ENCODE measurements around the gene CORO7.

Gene CORO7

GRCh38 chr16:4322121-4323052, 94.0 kb downstream of the CORO7 start:
- H3K4me3 ChIP-seq (ENCODE audit: low read length in 2 of 2), result no peak overlapping the region
- H3K27ac ChIP-seq (ENCODE audit: low read length), result peak overlapping the region; percentile 74
- no peaks in the 10 kb centered on the region for H3K27me3 ChIP-seq (ENCODE audit: control insufficient read depth in 1 of 2, insufficient read depth in 2 of 2, low read length in 2 of 2)
- no peaks in the 10 kb centered on the region for H3K36me3 ChIP-seq (ENCODE audit: control insufficient read depth in 2 of 2, insufficient read depth in 2 of 2, low read length in 2 of 2)
- no peaks in the 10 kb centered on the region for H3K9me3 ChIP-seq (ENCODE audit: control insufficient read depth in 2 of 2, low read length in 2 of 2)
- H3K4me1 ChIP-seq (ENCODE audit: control insufficient read depth, insufficient read depth, low read length), result peaks cover 80% of the 10 kb centered on the region
- no peak overlapping the region for H3K9ac ChIP-seq (ENCODE audit: low read length in 2 of 2)

GRCh38 chr16:4321286-4322120, 94.9 kb downstream of the CORO7 start:
- Histone ChIP-seq H3K9ac (ENCODE audit: low read length in 2 of 2) (no peak overlapping the region), H3K27ac (ENCODE audit: low read length) (no peak overlapping the region), H3K4me3 (ENCODE audit: low read length in 2 of 2) (no peak overlapping the region)

GRCh38 chr16:4320571-4321137, 95.7 kb downstream of the CORO7 start:
- peak overlapping the region in 1 of 2 donors; percentile 29 for H3K4me3 ChIP-seq (ENCODE audit: low read length in 2 of 2)
- no peaks in the 10 kb centered on the region for H3K36me3 ChIP-seq (ENCODE audit: control insufficient read depth in 2 of 2, insufficient read depth in 2 of 2, low read length in 2 of 2)
- H3K9me3 ChIP-seq (ENCODE audit: control insufficient read depth in 2 of 2, low read length in 2 of 2), result no peaks in the 10 kb centered on the region
- no peaks in the 10 kb centered on the region for H3K27me3 ChIP-seq (ENCODE audit: control insufficient read depth in 1 of 2, insufficient read depth in 2 of 2, low read length in 2 of 2)
- peaks cover 81% of the 10 kb centered on the region for H3K4me1 ChIP-seq (ENCODE audit: control insufficient read depth, insufficient read depth, low read length)
- H3K9ac ChIP-seq (ENCODE audit: low read length in 2 of 2), result peak overlapping the region in 1 of 2 donors; percentile 22
- peak overlapping the region; percentile 31 for H3K27ac ChIP-seq (ENCODE audit: low read length)

More at GRCh38 chr16:4321286-4322120, 94.9 kb downstream of the CORO7 start:
- no peaks in the 10 kb centered on the region for H3K27me3 ChIP-seq (ENCODE audit: control insufficient read depth in 1 of 2, insufficient read depth in 2 of 2, low read length in 2 of 2)
- no peaks in the 10 kb centered on the region for H3K36me3 ChIP-seq (ENCODE audit: control insufficient read depth in 2 of 2, insufficient read depth in 2 of 2, low read length in 2 of 2)
- peaks cover 81% of the 10 kb centered on the region for H3K4me1 ChIP-seq (ENCODE audit: control insufficient read depth, insufficient read depth, low read length)
- H3K9me3 ChIP-seq (ENCODE audit: control insufficient read depth in 2 of 2, low read length in 2 of 2), result no peaks in the 10 kb centered on the region

- Histone ChIP-seq H3K4me3 (ENCODE audit: low read length in 2 of 2) (peak overlapping the region in 1 of 2 donors; percentile 29), H3K9ac (ENCODE audit: low read length in 2 of 2) (peak overlapping the region in 1 of 2 donors; percentile 22), H3K4me1 (ENCODE audit: control insufficient read depth, insufficient read depth, low read length) (peaks cover 78% of the 10 kb centered on the region), H3K27me3 (ENCODE audit: control insufficient read depth in 1 of 2, insufficient read depth in 2 of 2, low read length in 2 of 2) (no peaks in the 10 kb centered on the region), H3K27ac (ENCODE audit: low read length) (peak overlapping the region; percentile 31), H3K9me3 (ENCODE audit: control insufficient read depth in 2 of 2, low read length in 2 of 2) (no peaks in the 10 kb centered on the region), H3K36me3 (ENCODE audit: control insufficient read depth in 2 of 2, insufficient read depth in 2 of 2, low read length in 2 of 2) (no peaks in the 10 kb centered on the region)
Measured at GRCh38 chr16:4319454-4320421, 96.7 kb downstream of the CORO7 start.

- no peaks in the 10 kb centered on the region for H3K27me3 ChIP-seq (ENCODE audit: control insufficient read depth in 1 of 2, insufficient read depth in 2 of 2, low read length in 2 of 2)
- H3K27ac ChIP-seq (ENCODE audit: low read length), result peak overlapping the region; percentile 11
- no peaks in the 10 kb centered on the region for H3K36me3 ChIP-seq (ENCODE audit: control insufficient read depth in 2 of 2, insufficient read depth in 2 of 2, low read length in 2 of 2)
- H3K9ac ChIP-seq (ENCODE audit: low read length in 2 of 2), result peak overlapping the region in 1 of 2 donors; percentile 50
- peaks cover 74% of the 10 kb centered on the region for H3K4me1 ChIP-seq (ENCODE audit: control insufficient read depth, insufficient read depth, low read length)
- H3K4me3 ChIP-seq (ENCODE audit: low read length in 2 of 2), result no peak overlapping the region
- H3K9me3 ChIP-seq (ENCODE audit: control insufficient read depth in 2 of 2, low read length in 2 of 2), result no peaks in the 10 kb centered on the region
Measured at GRCh38 chr16:4318967-4319366, 97.4 kb downstream of the CORO7 start.

- H3K9ac ChIP-seq (ENCODE audit: low read length in 2 of 2), result peak overlapping the region in 1 of 2 donors; percentile 50
- H3K27ac ChIP-seq (ENCODE audit: low read length), result peak overlapping the region; percentile 79
- H3K4me1 ChIP-seq (ENCODE audit: control insufficient read depth, insufficient read depth, low read length), result peaks cover 69% of the 10 kb centered on the region
- H3K36me3 ChIP-seq (ENCODE audit: control insufficient read depth in 2 of 2, insufficient read depth in 2 of 2, low read length in 2 of 2), result no peaks in the 10 kb centered on the region
- peak overlapping the region; percentile 11 to 81 for H3K4me3 ChIP-seq (ENCODE audit: low read length in 2 of 2)
- H3K27me3 ChIP-seq (ENCODE audit: control insufficient read depth in 1 of 2, insufficient read depth in 2 of 2, low read length in 2 of 2), result no peaks in the 10 kb centered on the region
- no peaks in the 10 kb centered on the region for H3K9me3 ChIP-seq (ENCODE audit: control insufficient read depth in 2 of 2, low read length in 2 of 2)
Measured at GRCh38 chr16:4318451-4318910, 97.9 kb downstream of the CORO7 start.

GRCh38 chr16:4317532-4318450, 98.6 kb downstream of the CORO7 start:
- Histone ChIP-seq H3K27ac (ENCODE audit: low read length) (peak overlapping the region; percentile 79), H3K4me3 (ENCODE audit: low read length in 2 of 2) (peak overlapping the region; percentile 50 to 81), H3K36me3 (ENCODE audit: control insufficient read depth in 2 of 2, insufficient read depth in 2 of 2, low read length in 2 of 2) (no peaks in the 10 kb centered on the region), H3K9ac (ENCODE audit: low read length in 2 of 2) (peak overlapping the region in 1 of 2 donors; percentile 61), H3K27me3 (ENCODE audit: control insufficient read depth in 1 of 2, insufficient read depth in 2 of 2, low read length in 2 of 2) (no peaks in the 10 kb centered on the region), H3K4me1 (ENCODE audit: control insufficient read depth, insufficient read depth, low read length) (peaks cover 63% of the 10 kb centered on the region), H3K9me3 (ENCODE audit: control insufficient read depth in 2 of 2, low read length in 2 of 2) (no peaks in the 10 kb centered on the region)

- H3K4me1 ChIP-seq (ENCODE audit: control insufficient read depth, insufficient read depth, low read length), result peaks cover 58% of the 10 kb centered on the region
- H3K27ac ChIP-seq (ENCODE audit: low read length), result peak overlapping the region; percentile 79
- peak overlapping the region; percentile 61 to 64 for H3K9ac ChIP-seq (ENCODE audit: low read length in 2 of 2)
- H3K36me3 ChIP-seq (ENCODE audit: control insufficient read depth in 2 of 2, insufficient read depth in 2 of 2, low read length in 2 of 2), result no peaks in the 10 kb centered on the region
- no peaks in the 10 kb centered on the region for H3K9me3 ChIP-seq (ENCODE audit: control insufficient read depth in 2 of 2, low read length in 2 of 2)
- peak overlapping the region; percentile 50 to 81 for H3K4me3 ChIP-seq (ENCODE audit: low read length in 2 of 2)
- no peaks in the 10 kb centered on the region for H3K27me3 ChIP-seq (ENCODE audit: control insufficient read depth in 1 of 2, insufficient read depth in 2 of 2, low read length in 2 of 2)
Measured at GRCh38 chr16:4316864-4317531, 99.4 kb downstream of the CORO7 start.

All from stomach smooth muscle (tissue), 2 donors.